H9 (cell line): ENCODE data around the gene ITPKB. TPM values are rescaled to one million over a fixed set of nuclear protein-coding genes. Genes with fewer than 3 reads are reported as not detected.

Experiments used
- DNase-seq: peaks from one replicate; pipeline ENCODE4 v3.0.0-alpha.2; 2017
- H2AFZ ChIP-seq: one replicate; pipeline ENCODE4 v1.6.1; 2013; ENCODE audit warnings: mild to moderate bottlenecking, low read length, control low read depth, moderate library complexity
- H2AK5ac ChIP-seq: 2 replicates; pipeline ENCODE4 v1.6.1; 2013; ENCODE audit warnings: low read length, control low read depth, mixed read lengths; ENCODE audit not compliant: insufficient read length
- H2BK120ac ChIP-seq: one replicate; pipeline ENCODE4 v1.6.1; 2013; ENCODE audit warnings: low read depth, mild to moderate bottlenecking, low read length, control low read depth, inconsistent platforms; ENCODE audit not compliant: poor library complexity, severe bottlenecking
- H2BK12ac ChIP-seq: 2 replicates; pipeline ENCODE4 v1.6.1; 2013; ENCODE audit warnings: low read length, control low read depth, mixed read lengths, low read depth; ENCODE audit not compliant: insufficient read length
- H2BK15ac ChIP-seq: 2 replicates; pipeline ENCODE4 v1.6.1; 2013; ENCODE audit warnings: low read depth, low read length, control low read depth
- H2BK20ac ChIP-seq: one replicate; pipeline ENCODE4 v1.6.1; 2013; ENCODE audit warnings: low read depth, mild to moderate bottlenecking, low read length, control low read depth, inconsistent platforms; ENCODE audit not compliant: poor library complexity, severe bottlenecking
- H2BK5ac ChIP-seq: 2 replicates; pipeline ENCODE4 v1.6.1; 2013; ENCODE audit warnings: low read length, control low read depth, mixed read lengths; ENCODE audit not compliant: insufficient read length
- H3K14ac ChIP-seq: 2 replicates; pipeline ENCODE4 v1.6.1; 2013; ENCODE audit warnings: low read length, control low read depth; ENCODE audit not compliant: insufficient read depth
- H3K18ac ChIP-seq: 2 replicates; pipeline ENCODE4 v1.6.1; 2013; ENCODE audit warnings: low read depth, mild to moderate bottlenecking, mixed read lengths, low read length, control low read depth; ENCODE audit not compliant: insufficient read length
- H3K23ac ChIP-seq: 2 replicates; pipeline ENCODE4 v1.6.1; 2013; ENCODE audit warnings: low read length, control low read depth, mixed read lengths, low read depth; ENCODE audit not compliant: insufficient read length
- H3K23me2 ChIP-seq: 2 replicates; pipeline ENCODE4 v1.6.1; 2013; ENCODE audit warnings: low read depth, mild to moderate bottlenecking, mixed read lengths, low read length, control low read depth; ENCODE audit not compliant: insufficient read length, poor library complexity, severe bottlenecking
- H3K27ac ChIP-seq: 2 replicates; pipeline ENCODE4 v1.5.1; 2013; ENCODE audit warnings: low read length, control low read depth, mixed read lengths, low read depth; ENCODE audit not compliant: insufficient read length
- H3K27me3 ChIP-seq: 2 replicates; pipeline ENCODE4 v1.6.1; 2013; ENCODE audit warnings: low read length, control low read depth, inconsistent platforms; ENCODE audit not compliant: insufficient read depth
- H3K4ac ChIP-seq: 2 replicates; pipeline ENCODE4 v1.6.1; 2013; ENCODE audit warnings: low read depth, mild to moderate bottlenecking, control low read depth, inconsistent platforms, low read length, moderate library complexity
- H3K4me1 ChIP-seq: 2 replicates; pipeline ENCODE4 v1.6.1; 2013; ENCODE audit warnings: low read length, control low read depth, inconsistent platforms; ENCODE audit not compliant: insufficient read depth
- H3K4me2 ChIP-seq: 2 replicates; pipeline ENCODE4 v1.6.1; 2013; ENCODE audit warnings: low read length, control low read depth, mixed read lengths; ENCODE audit not compliant: insufficient read length, insufficient read depth
- H3K56ac ChIP-seq: 2 replicates; pipeline ENCODE4 v1.6.1; 2013; ENCODE audit warnings: low read depth, mild to moderate bottlenecking, mixed read lengths, low read length, control low read depth; ENCODE audit not compliant: insufficient read length
- H3K79me1 ChIP-seq: 2 replicates; pipeline ENCODE4 v1.6.1; 2013; ENCODE audit warnings: low read depth, mild to moderate bottlenecking, moderate library complexity, low read length, control low read depth, inconsistent platforms; ENCODE audit not compliant: insufficient read depth, poor library complexity, severe bottlenecking
- H3K79me2 ChIP-seq: 2 replicates; pipeline ENCODE4 v1.6.1; 2013; ENCODE audit warnings: low read length, control low read depth, inconsistent platforms; ENCODE audit not compliant: insufficient read depth
- H3K9ac ChIP-seq: 2 replicates; pipeline ENCODE4 v1.6.1; 2013; ENCODE audit warnings: low read length, control low read depth, mixed read lengths; ENCODE audit not compliant: insufficient read length; ENCODE audit errors: extremely low read depth
- H3K9me3 ChIP-seq: one replicate; pipeline ENCODE4 v1.6.1; 2013; ENCODE audit warnings: low read depth, low read length, inconsistent platforms; ENCODE audit not compliant: control insufficient read depth
- H3T11ph ChIP-seq: one replicate; pipeline ENCODE4 v1.6.1; 2013; ENCODE audit warnings: mild to moderate bottlenecking, low read length, control low read depth, inconsistent platforms
- H4K20me1 ChIP-seq: one replicate; pipeline ENCODE4 v1.6.1; 2013; ENCODE audit not compliant: control insufficient read depth, insufficient read length, insufficient read depth
- H4K5ac ChIP-seq: 2 replicates; pipeline ENCODE4 v1.6.1; 2013; ENCODE audit warnings: low read depth, mild to moderate bottlenecking, mixed read lengths, low read length, control low read depth; ENCODE audit not compliant: insufficient read length
- H4K8ac ChIP-seq: replicated peaks from 2 replicates; pipeline ENCODE4 v1.6.1; 2013; ENCODE audit warnings: low read length, control low read depth, mixed read lengths, low read depth; ENCODE audit not compliant: insufficient read length
- H4K91ac ChIP-seq: 2 replicates; pipeline ENCODE4 v1.6.1; 2013; ENCODE audit warnings: low read depth, mild to moderate bottlenecking, moderate library complexity, mixed read lengths, low read length, control low read depth; ENCODE audit not compliant: insufficient read length
- H3K27ac Mint-ChIP-seq, 3 experiments: 2 replicates in 2 of 3; 3 replicates in 1 of 3; pipeline ENCODE4 v1.8.0; 2020 to 2021; ENCODE audit warnings: mixed read lengths in 3 of 3, mild to moderate bottlenecking in 1 of 3, moderate library complexity in 1 of 3
- H3K27me3 Mint-ChIP-seq: 2 replicates; pipeline ENCODE4 v1.8.0; 2021; ENCODE audit warnings: low read depth, mild to moderate bottlenecking, moderate library complexity, mixed read lengths
- H3K36me3 Mint-ChIP-seq, 3 experiments: 2 replicates in 2 of 3; 3 replicates in 1 of 3; pipeline ENCODE4 v1.8.0; 2020 to 2021; ENCODE audit warnings: low read depth in 3 of 3, mixed read lengths in 3 of 3; ENCODE audit not compliant: insufficient read depth in 1 of 3
- H3K4me1 Mint-ChIP-seq, 2 experiments: 2 replicates each; pipeline ENCODE4 v1.8.0; 2020; ENCODE audit warnings: mixed read lengths in 2 of 2
- H3K4me3 Mint-ChIP-seq, 2 experiments: 2 replicates in 1 of 2; 3 replicates in 1 of 2; pipeline ENCODE4 v1.8.0; 2020 to 2021; ENCODE audit warnings: mild to moderate bottlenecking in 2 of 2, mixed read lengths in 2 of 2, moderate library complexity in 1 of 2
- H3K9me3 Mint-ChIP-seq, 2 experiments: 2 replicates in 1 of 2; 3 replicates in 1 of 2; pipeline ENCODE4 v1.8.0; 2020; ENCODE audit warnings: mild to moderate bottlenecking in 2 of 2, mixed read lengths in 2 of 2, moderate library complexity in 1 of 2
- CTCF ChIP-seq: fragments of 200-600 bp; sonication (generic); conservative IDR thresholded peaks from 3 replicates; pipeline ENCODE4 v1.8.0; 2021; ENCODE audit warnings: antibody characterized with exemption, mild to moderate bottlenecking
- WGBS: extraction: QIAGEN DNeasy Blood & Tissue Kit; methylation state at CpG from one replicate; pipeline ENCODE4 v1.1.7; 2013; ENCODE audit warnings: missing lambda C conversion rate, low lambda C conversion rate, mixed read lengths; ENCODE audit not compliant: insufficient read length; ENCODE audit errors: extremely low coverage; 5-methylcytosine and 5-hydroxymethylcytosine counted together
- total RNA-seq: library from RNA; stranded (reverse); gene quantifications from 2 replicates; pipeline ENCODE4 v1.2.1, GENCODE V29; 2021

Gene ITPKB
- total RNA-seq, 1 experiment from 2014 or later = 3.8 TPM

- Histone ChIP-seq H3K14ac (no peak overlapping the region), H2BK12ac (no peak overlapping the region), H3K4me1 (peaks cover 12% of the 10 kb centered on the region; the same call in 1 of the 2 replicates), H2AK5ac (no peak overlapping the region), H3K4ac (no peak overlapping the region), H4K8ac (no peak overlapping the region), H3K9ac (no peak overlapping the region), H2BK20ac (no peak overlapping the region), H3K27ac (no peak overlapping the region), H3K18ac (no peak overlapping the region), H3K79me1 (no peaks in the 10 kb centered on the region), H3K27me3 (no peaks in the 10 kb centered on the region), H3T11ph (no peak overlapping the region), H2BK15ac (no peak overlapping the region), H3K4me2 (no peak overlapping the region), H3K79me2 (no peaks in the 10 kb centered on the region), H3K23me2 (no peaks in the 10 kb centered on the region), H3K56ac (no peak overlapping the region), H2AFZ (no peak overlapping the region), H3K9me3 (no peaks in the 10 kb centered on the region), H3K23ac (no peak overlapping the region), H4K20me1 (no peaks in the 10 kb centered on the region), H4K5ac (no peak overlapping the region), H2BK5ac (no peak overlapping the region), H4K91ac (no peak overlapping the region), H2BK120ac (no peak overlapping the region)
- Mint-ChIP-seq H3K36me3 (no peaks in the 10 kb centered on the region), H3K27ac (peak overlapping the region in 2 of 3 experiments; percentile 65 to 81; a peak in 1 of 7 replicates), H3K27me3 (peaks cover 6% of the 10 kb centered on the region; the same call in 1 of the 2 replicates), H3K4me1 (peaks cover 69 to 75% of the 10 kb centered on the region in 2 experiments), H3K9me3 (no peaks in the 10 kb centered on the region), H3K4me3 (no peak overlapping the region)
- no peak for DNase-seq
- no peak for TF ChIP-seq CTCF
- no CpG with 5 or more reads among the region's 22 CpGs for WGBS
These were observed 80.4 kb downstream of the ITPKB start for GRCh38 chr1:226658546-226659125.
